PFSK-1 (cell line): Measurements from ENCODE around the gene SFT2D2.

Source experiments
- FOXP2 ChIP-seq: optimal IDR thresholded peaks from 2 replicates; pipeline ENCODE3; 2011; ENCODE audit warnings: borderline replicate concordance, control low read depth, inconsistent platforms; ENCODE audit not compliant: insufficient read depth; ENCODE audit errors: extremely low read length, extremely low read depth
- POLR2AphosphoS5 ChIP-seq: IDR thresholded peaks from 2 replicates; pipeline ENCODE4 v1.6.1; 2012; ENCODE audit warnings: low read depth, mild to moderate bottlenecking, control low read depth, low read length, moderate library complexity
- SIN3A ChIP-seq: IDR thresholded peaks from 2 replicates; pipeline ENCODE4 v1.6.1; 2012; ENCODE audit warnings: mild to moderate bottlenecking, low read length, moderate library complexity, borderline replicate concordance; ENCODE audit not compliant: insufficient read depth
- TAF1 ChIP-seq: IDR thresholded peaks from 2 replicates; pipeline ENCODE4 v1.6.1; 2012; ENCODE audit warnings: low read length, control low read depth, borderline replicate concordance; ENCODE audit not compliant: insufficient read depth
- TF ChIP-seq, protein P1 (sequence below), 2 experiments: IDR thresholded peaks; 2 replicates each; pipeline versions ENCODE4 v1.6.1 to v1.8.0; 2011 to 2012; ENCODE audit warnings: low read depth in 2 of 2, low read length in 2 of 2, control low read depth in 1 of 2, inconsistent platforms in 1 of 2, mild to moderate bottlenecking in 1 of 2, moderate library complexity in 1 of 2; ENCODE audit not compliant: insufficient read depth in 1 of 2

Gene SFT2D2

DNA sequence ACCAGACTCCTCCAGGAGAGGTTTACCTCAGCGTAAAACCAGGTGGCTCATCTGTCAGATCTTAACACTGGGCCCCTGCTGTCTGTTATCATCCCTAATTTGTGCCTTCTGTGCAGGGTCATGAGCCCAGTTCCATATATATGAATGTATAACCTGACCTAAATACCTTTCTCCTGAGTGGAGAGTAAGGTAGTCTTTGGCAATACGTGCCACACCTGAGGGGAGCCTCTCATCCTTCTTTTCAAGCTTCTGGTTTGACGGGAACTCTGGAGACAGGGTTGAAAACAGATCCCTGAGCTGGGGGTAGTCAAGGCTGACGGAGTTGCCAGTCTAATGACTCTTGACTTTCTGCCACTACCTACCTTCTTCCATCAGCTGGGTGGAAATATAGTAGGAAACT is 4.1 kb downstream of the SFT2D2 start:
- TF ChIP-seq SIN3A, result no peak
- TF ChIP-seq FOXP2, result no peak
- no peak for TF ChIP-seq POLR2AphosphoS5
- TF ChIP-seq, protein P1, sequence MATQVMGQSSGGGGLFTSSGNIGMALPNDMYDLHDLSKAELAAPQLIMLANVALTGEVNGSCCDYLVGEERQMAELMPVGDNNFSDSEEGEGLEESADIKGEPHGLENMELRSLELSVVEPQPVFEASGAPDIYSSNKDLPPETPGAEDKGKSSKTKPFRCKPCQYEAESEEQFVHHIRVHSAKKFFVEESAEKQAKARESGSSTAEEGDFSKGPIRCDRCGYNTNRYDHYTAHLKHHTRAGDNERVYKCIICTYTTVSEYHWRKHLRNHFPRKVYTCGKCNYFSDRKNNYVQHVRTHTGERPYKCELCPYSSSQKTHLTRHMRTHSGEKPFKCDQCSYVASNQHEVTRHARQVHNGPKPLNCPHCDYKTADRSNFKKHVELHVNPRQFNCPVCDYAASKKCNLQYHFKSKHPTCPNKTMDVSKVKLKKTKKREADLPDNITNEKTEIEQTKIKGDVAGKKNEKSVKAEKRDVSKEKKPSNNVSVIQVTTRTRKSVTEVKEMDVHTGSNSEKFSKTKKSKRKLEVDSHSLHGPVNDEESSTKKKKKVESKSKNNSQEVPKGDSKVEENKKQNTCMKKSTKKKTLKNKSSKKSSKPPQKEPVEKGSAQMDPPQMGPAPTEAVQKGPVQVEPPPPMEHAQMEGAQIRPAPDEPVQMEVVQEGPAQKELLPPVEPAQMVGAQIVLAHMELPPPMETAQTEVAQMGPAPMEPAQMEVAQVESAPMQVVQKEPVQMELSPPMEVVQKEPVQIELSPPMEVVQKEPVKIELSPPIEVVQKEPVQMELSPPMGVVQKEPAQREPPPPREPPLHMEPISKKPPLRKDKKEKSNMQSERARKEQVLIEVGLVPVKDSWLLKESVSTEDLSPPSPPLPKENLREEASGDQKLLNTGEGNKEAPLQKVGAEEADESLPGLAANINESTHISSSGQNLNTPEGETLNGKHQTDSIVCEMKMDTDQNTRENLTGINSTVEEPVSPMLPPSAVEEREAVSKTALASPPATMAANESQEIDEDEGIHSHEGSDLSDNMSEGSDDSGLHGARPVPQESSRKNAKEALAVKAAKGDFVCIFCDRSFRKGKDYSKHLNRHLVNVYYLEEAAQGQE (IDR thresholded peaks at IDR 0.05; ENCODE audit: insufficient read depth in 1 of 2, low read depth in 2 of 2, low read length in 2 of 2), result no peak
- no peak for TF ChIP-seq TAF1

- TF ChIP-seq, protein P1 (IDR thresholded peaks at IDR 0.05; ENCODE audit: insufficient read depth in 1 of 2, low read depth in 2 of 2, low read length in 2 of 2), result no peak
- no peak for TF ChIP-seq FOXP2
- TF ChIP-seq TAF1, result no peak
- no peak for TF ChIP-seq SIN3A
- no peak for TF ChIP-seq POLR2AphosphoS5
Measured at GRCh38 chr1:168230709-168231108, 4.9 kb downstream of the SFT2D2 start.

DNA sequence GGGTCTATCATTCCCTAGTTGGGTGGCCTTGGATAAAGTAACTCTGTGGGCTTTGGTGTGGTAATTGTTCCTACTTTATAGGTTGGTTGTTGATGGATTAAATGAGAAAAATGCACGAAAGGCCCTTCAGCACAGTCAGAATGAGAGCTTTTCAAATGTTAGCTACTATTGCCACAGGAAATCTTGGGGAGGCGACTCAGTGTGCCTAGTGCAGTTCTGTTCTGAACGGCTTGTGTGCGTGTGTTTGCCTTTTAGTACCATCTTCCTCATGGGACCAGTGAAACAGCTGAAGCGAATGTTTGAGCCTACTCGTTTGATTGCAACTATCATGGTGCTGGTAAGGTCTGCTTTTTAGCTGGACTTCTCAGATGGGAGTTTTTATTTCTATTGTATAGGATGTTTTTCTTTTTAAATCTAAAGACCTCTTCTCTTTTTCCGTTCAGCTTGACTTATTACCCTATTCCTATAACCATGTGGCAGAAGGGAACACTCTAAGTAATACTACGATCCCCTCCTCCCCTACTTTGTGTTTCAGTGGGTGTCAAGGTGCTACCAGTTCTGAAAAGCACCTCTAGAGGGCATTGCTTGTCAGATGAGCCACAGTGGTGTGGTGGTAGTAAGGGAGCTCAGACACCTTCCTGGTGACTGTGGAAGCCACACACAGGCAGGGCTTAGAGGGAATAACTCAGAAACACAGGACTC is 9.2 kb downstream of the SFT2D2 start:
- TF ChIP-seq POLR2AphosphoS5 (no peak), SIN3A (no peak), FOXP2 (no peak), TAF1 (no peak)
- TF ChIP-seq, protein P1 (IDR thresholded peaks at IDR 0.05; ENCODE audit: insufficient read depth in 1 of 2, low read depth in 2 of 2, low read length in 2 of 2), result no peak

- TF ChIP-seq FOXP2 (no peak), TAF1 (no peak), POLR2AphosphoS5 (no peak), SIN3A (no peak)
- TF ChIP-seq, protein P1 (IDR thresholded peaks at IDR 0.05; ENCODE audit: insufficient read depth in 1 of 2, low read depth in 2 of 2, low read length in 2 of 2), result no peak
Measured at GRCh38 chr1:168235548-168235885, 9.7 kb downstream of the SFT2D2 start.

GRCh38 chr1:168235937-168236336 is 10.1 kb downstream of the SFT2D2 start:
- no peak for TF ChIP-seq FOXP2
- no peak for TF ChIP-seq SIN3A
- TF ChIP-seq, protein P1 (IDR thresholded peaks at IDR 0.05; ENCODE audit: insufficient read depth in 1 of 2, low read depth in 2 of 2, low read length in 2 of 2), result no peak
- TF ChIP-seq POLR2AphosphoS5, result no peak
- no peak for TF ChIP-seq TAF1
